Fibroblast of lung (primary cell): ENCODE results near the gene PSPN. TPM values are rescaled to one million over a fixed set of nuclear protein-coding genes. Genes with fewer than 3 reads are reported as not detected.

Experiments
- DNase-seq, 2 donors: peaks; one replicate each; pipeline versions ENCODE4 v3.0.0 to v3.0.0-alpha.2; 2010; ENCODE audit warnings: low read depth in 2 of 2
- H2AFZ ChIP-seq: 2 replicates; pipeline ENCODE4 v1.5.1; 2012; ENCODE audit warnings: low read length, control low read depth, inconsistent platforms
- H3K27ac ChIP-seq: 2 replicates; pipeline ENCODE4 v1.5.1; 2011; ENCODE audit warnings: low read length, control low read depth; ENCODE audit not compliant: insufficient read depth
- H3K27me3 ChIP-seq: 2 replicates; pipeline ENCODE4 v1.5.1; 2011; ENCODE audit warnings: mild to moderate bottlenecking, low read length; ENCODE audit not compliant: control insufficient read depth, insufficient read depth
- H3K36me3 ChIP-seq: 2 replicates; pipeline ENCODE4 v1.5.1; 2011; ENCODE audit warnings: low read length; ENCODE audit not compliant: control insufficient read depth, insufficient read depth
- H3K4me1 ChIP-seq: 2 replicates; pipeline ENCODE4 v1.5.1; 2011; ENCODE audit warnings: low read length; ENCODE audit not compliant: control insufficient read depth, insufficient read depth; ENCODE audit errors: extremely low read depth
- H3K4me2 ChIP-seq: 2 replicates; pipeline ENCODE4 v1.5.1; 2011; ENCODE audit warnings: low read length, control low read depth; ENCODE audit not compliant: insufficient read depth; ENCODE audit errors: extremely low read depth
- H3K4me3 ChIP-seq, 4 experiments: fragments of 200-600 bp in 1 of 4; sonication (generic) in 1 of 4; replicated peaks in 1 of 4; 2 replicates each; pipeline ENCODE4 v1.5.1; 2011 to 2016; ENCODE audit warnings: low read length in 4 of 4, low read depth in 3 of 4, mild to moderate bottlenecking in 3 of 4, control low read depth in 2 of 4, inconsistent platforms in 1 of 4, mixed read lengths in 1 of 4; ENCODE audit not compliant: insufficient read depth in 1 of 4; ENCODE audit errors: control extremely low read depth in 1 of 4
- H3K79me2 ChIP-seq: 2 replicates; pipeline ENCODE4 v1.5.1; 2012; ENCODE audit warnings: mild to moderate bottlenecking, low read length, inconsistent platforms; ENCODE audit not compliant: control insufficient read depth, insufficient read depth
- H3K9ac ChIP-seq: 2 replicates; pipeline ENCODE4 v1.5.1; 2011; ENCODE audit warnings: mild to moderate bottlenecking, low read length, control low read depth; ENCODE audit not compliant: insufficient read depth
- H3K9me3 ChIP-seq: 2 replicates; pipeline ENCODE4 v1.5.1; 2012; ENCODE audit warnings: low read depth, low read length; ENCODE audit not compliant: control insufficient read depth, insufficient read depth
- H4K20me1 ChIP-seq: 2 replicates; pipeline ENCODE4 v1.5.1; 2011; ENCODE audit warnings: low read length; ENCODE audit not compliant: control insufficient read depth, insufficient read depth; ENCODE audit errors: extremely low read depth
- CTCF ChIP-seq, 2 donors: IDR thresholded peaks in 1 of 2; conservative IDR thresholded peaks in 1 of 2; 1 replicate in 1 of 2; 2 replicates in 1 of 2; pipeline ENCODE4 v1.5.1; 2011 to 2012; ENCODE audit warnings: low read length in 2 of 2, control low read depth in 1 of 2, inconsistent platforms in 1 of 2, low read depth in 1 of 2, mild to moderate bottlenecking in 1 of 2
- EZH2 ChIP-seq: IDR thresholded peaks from 2 replicates; pipeline ENCODE4 v1.5.1; 2012; ENCODE audit warnings: low read length, control low read depth, mild to moderate bottlenecking; ENCODE audit errors: missing control alignments
- polyA plus RNA-seq, 2 donors: library from polyadenylated mRNA; depleted of rRNA in 1 of 2; stranded (reverse) in 1 of 2; unstranded in 1 of 2; fragments of >200 nt; gene quantifications; 2 replicates each; pipeline ENCODE4 v1.2.1, GENCODE V29; 2011 to 2012; ENCODE audit warnings: missing spikeins in 1 of 2
- total RNA-seq: library from RNA; depleted of rRNA; stranded (reverse); fragments of >200 nt; gene quantifications from 2 replicates; pipeline ENCODE4 v1.2.1, GENCODE V29; 2014

The PSPN gene
- total and polyA plus RNA-seq, 2 donors (not counting 1 experiment from before 2014, with no cell fraction given): 0.25 to 0.99 TPM

GRCh38 chr19:6414793-6415590, 39.3 kb upstream of the PSPN start:
- Histone ChIP-seq H3K36me3 (peaks cover 38% of the 10 kb centered on the region), H3K4me3 (no peak overlapping the region), H3K4me1 (no peaks in the 10 kb centered on the region), H3K79me2 (peaks cover 13% of the 10 kb centered on the region), H3K27ac (no peak overlapping the region), H2AFZ (no peak overlapping the region), H3K9me3 (no peaks in the 10 kb centered on the region), H3K9ac (no peak overlapping the region), H3K4me2 (no peak overlapping the region), H3K27me3 (no peaks in the 10 kb centered on the region), H4K20me1 (no peaks in the 10 kb centered on the region)
- no peak for DNase-seq
- TF ChIP-seq CTCF (conservative IDR thresholded peaks at IDR 0.05 in 1 of 2, IDR thresholded peaks at IDR 0.05 in 1 of 2; ENCODE audit: low read depth in 1 of 2, low read length in 2 of 2) (no peak), EZH2 (no peak)

DNA sequence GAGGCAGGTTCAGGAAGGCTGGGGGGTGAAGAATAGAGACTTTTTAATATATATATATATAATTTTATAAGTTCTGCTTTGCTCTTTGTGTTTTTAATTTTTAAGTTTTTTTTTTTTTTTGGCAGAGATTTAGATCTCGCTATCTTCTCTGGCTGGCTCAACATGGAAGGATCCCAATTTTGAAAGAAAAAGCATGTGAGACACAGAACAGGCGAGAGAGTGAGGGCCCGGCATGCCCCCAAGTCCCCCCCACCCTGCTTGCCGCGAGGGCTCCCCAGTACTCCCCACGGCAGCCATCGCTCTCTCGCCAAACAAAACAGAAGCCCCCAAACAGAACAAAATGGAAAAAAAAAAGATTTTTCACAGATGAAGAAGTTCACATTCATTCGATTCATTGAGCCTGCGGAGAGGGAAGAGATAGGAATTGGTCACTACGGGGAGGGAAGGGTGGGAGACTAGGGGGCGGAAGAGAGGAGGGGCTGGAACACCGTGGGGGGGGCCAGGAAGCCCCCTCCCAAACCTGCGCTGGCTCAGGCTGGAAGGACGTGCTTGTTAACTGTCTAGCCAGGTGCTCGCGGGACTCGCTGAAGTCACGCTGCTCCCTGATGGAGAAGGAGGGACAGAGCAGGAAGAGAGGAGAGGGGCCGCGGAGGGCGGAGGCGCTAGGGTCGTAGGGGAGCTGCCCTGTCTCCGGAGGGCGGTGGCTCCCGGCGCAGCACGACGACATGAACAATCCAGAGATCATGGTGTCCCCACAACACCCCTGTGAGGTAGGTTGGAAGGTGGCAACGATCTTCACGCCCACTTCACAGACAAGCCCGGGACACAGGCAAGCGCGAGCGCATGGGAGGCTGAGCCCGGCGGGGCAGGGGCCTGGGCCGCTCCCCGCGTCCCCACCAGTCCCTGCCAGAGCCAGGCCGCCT, 38.2 kb upstream of the PSPN start:
- Histone ChIP-seq H3K4me1 (no peaks in the 10 kb centered on the region), H3K79me2 (peaks cover 4% of the 10 kb centered on the region), H3K9ac (no peak overlapping the region), H3K9me3 (no peaks in the 10 kb centered on the region), H3K36me3 (peaks cover 32% of the 10 kb centered on the region), H4K20me1 (no peaks in the 10 kb centered on the region), H2AFZ (no peak overlapping the region), H3K4me2 (no peak overlapping the region), H3K27me3 (no peaks in the 10 kb centered on the region), H3K27ac (no peak overlapping the region), H3K4me3 (no peak overlapping the region)
- no peak for TF ChIP-seq EZH2
- no peak for TF ChIP-seq CTCF (conservative IDR thresholded peaks at IDR 0.05 in 1 of 2, IDR thresholded peaks at IDR 0.05 in 1 of 2; ENCODE audit: low read depth in 1 of 2, low read length in 2 of 2)
- DNase-seq: no peak

- H3K9me3 ChIP-seq: no peaks in the 10 kb centered on the region
- H3K4me2 ChIP-seq: no peak overlapping the region
- no peak overlapping the region for H2AFZ ChIP-seq
- H3K4me1 ChIP-seq: no peaks in the 10 kb centered on the region
- no peak overlapping the region for H3K4me3 ChIP-seq
- TF ChIP-seq CTCF (conservative IDR thresholded peaks at IDR 0.05 in 1 of 2, IDR thresholded peaks at IDR 0.05 in 1 of 2; ENCODE audit: low read depth in 1 of 2, low read length in 2 of 2): no peak
- no peak for TF ChIP-seq EZH2
- no peaks in the 10 kb centered on the region for H3K27me3 ChIP-seq
- no peak for DNase-seq
- H3K36me3 ChIP-seq: peaks cover 28% of the 10 kb centered on the region
- no peaks in the 10 kb centered on the region for H4K20me1 ChIP-seq
- H3K27ac ChIP-seq: no peak overlapping the region
- peaks cover 3% of the 10 kb centered on the region for H3K79me2 ChIP-seq
- H3K9ac ChIP-seq: no peak overlapping the region
These were observed 37.6 kb upstream of the PSPN start for GRCh38 chr19:6413291-6413690.
